GM18526 (cell line): ENCODE results near the gene RNF141.

Experiments
- POLR2A ChIP-seq: IDR thresholded peaks from 3 replicates; pipeline ENCODE4 v1.6.1; 2011; ENCODE audit not compliant: insufficient read length; ENCODE audit errors: extremely low read depth

RNF141 gene, protein sequence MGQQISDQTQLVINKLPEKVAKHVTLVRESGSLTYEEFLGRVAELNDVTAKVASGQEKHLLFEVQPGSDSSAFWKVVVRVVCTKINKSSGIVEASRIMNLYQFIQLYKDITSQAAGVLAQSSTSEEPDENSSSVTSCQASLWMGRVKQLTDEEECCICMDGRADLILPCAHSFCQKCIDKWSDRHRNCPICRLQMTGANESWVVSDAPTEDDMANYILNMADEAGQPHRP

DNA sequence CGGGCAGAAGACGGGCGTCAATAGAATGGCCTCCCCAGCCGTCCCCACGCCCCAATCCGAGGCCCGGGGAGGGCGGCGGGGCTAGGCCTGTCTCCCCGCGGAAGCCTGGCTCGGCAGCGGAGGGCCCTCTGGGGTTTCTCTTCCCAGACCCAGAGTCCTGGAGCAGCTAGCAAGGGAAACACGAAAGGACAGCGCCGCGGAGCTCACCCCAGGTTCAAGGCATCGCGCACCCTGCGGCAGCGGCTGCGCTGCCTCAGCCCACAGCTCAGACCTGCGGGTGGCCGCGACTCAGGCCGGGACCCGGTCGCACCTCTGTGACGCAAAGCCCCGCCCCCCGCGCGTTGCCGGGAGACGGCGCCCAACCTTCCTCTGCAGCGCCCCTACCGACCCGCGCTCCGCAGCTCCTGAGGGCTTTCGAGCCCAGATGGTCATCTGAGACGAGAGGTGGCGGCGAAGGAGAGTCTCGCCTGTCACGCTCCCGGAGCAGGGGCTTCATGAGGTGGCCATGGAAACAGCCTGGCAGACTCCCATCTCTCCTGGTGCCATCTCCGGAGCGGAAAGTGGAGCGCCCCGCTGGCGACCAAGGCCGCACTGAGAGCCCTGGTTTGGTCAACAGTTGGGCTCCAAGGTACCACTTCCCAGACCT is at the start of gene RNF141:
Gene RNF141 (minus strand): TSS at position 273 of the 646 bp plus-strand sequence. CDS start 7,029 bp downstream, outside the sequence.
- peak; percentile 93 for TF ChIP-seq POLR2A

DNA sequence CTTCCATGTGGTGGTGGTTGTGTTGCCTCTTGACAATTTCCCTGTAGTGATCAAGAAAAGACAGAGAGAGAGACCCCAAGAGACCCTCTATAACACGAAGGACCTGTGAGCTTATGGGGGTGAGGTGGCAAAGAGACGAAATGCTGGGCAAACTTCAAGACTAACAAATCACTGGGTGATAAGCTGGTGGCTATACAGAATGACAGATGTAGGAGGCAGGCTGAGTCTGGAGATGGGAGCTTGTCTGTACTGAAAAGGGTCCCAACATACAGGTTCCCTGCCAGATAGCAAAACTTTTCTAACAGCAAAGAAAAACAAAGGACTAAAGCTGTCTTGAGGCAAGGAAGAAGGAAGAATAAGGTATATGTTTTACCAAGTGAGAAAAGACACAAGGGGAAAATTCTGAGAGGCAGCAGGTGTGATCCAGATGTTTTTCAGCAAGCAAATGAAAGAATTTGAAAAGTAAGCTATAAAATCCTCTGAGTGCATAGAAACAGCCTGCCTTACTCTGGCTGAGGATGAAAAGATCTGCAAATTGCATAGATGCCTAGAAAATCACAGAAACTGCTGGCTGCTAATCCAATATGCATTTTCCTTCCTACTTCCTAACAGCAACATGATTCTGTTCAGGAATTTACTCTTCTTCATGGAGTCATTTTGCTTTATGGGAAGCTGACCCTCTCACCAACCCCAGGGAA is 49.4 kb upstream of the RNF141 start:
- TF ChIP-seq POLR2A, result no peak

DNA sequence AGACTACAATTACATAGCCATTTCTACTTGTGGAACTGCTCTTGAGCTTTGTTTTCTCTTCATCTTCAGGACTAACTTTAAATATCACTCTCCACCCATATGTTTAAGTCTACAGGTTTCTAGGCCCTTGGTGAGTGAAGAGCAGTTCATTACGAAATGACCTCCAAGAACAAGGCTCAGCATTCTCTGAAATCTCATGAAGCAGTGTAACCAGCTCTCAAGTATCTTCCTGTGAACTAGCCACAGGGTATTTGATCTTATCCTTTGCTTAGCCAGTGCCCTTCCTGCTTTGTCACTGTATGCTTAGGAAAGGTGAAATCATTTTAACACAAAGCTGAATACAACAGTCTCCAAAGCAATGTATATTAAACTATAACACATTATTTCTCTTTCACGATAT is 47.9 kb upstream of the RNF141 start:
- no peak for TF ChIP-seq POLR2A

DNA sequence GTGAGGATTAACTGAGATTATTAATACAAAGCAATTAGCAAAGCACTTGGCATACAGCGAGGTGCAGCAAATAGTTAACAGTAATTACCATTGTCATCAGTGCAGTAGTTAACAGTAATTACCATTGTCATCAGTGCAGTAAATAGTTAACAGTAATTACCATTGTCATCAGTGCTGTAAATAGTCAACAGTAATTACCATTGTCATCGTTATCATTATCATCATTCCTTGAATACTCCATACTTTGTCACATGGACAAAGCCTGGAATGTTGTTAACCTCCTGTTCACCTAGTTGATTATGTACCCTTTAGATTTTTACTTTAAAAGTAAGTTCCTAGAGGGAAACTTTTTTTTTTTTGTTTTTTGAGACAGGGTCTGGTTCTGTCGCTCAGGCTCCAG is 47.0 kb upstream of the RNF141 start:
- TF ChIP-seq POLR2A, result no peak

DNA sequence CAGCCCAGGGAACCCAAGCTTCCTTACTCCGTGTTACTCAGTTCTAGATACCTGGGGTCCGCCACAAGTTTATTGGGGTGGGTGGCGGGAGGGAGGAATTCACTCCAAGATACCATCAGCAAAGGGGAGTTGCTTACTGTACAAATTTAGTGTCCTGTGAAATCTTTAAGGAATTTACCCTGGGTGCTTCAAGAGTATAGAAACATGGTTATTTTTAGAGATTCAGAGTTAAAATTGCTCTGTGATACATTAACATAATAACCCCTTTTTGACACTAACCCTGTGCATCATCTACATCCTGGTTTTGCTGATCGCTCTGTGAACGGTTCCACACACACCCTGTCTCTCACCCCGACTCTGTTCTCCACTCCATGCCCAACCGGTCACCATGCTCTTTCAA is 46.4 kb upstream of the RNF141 start:
- TF ChIP-seq POLR2A, result no peak

DNA sequence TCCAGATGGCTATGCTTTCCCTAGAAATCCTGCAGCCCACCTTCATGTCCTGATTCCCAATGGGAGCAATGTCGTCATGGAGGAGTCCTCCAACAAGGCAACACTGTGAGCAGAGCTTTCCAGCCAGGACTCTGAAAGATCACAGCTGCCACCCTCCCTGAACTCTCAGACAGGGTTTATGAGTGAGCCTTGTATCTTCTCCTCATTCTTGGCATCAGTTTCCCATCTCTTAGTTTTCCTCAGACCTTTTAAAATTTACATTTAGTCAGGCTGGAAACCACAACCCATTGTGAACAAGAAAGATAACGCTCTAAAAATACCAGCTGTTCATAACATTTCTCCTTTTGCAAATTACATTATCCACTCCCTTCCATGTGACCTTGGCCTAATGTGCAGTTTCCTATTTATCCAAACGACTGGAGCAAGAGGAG is 43.1 kb upstream of the RNF141 start:
- no peak for TF ChIP-seq POLR2A

DNA sequence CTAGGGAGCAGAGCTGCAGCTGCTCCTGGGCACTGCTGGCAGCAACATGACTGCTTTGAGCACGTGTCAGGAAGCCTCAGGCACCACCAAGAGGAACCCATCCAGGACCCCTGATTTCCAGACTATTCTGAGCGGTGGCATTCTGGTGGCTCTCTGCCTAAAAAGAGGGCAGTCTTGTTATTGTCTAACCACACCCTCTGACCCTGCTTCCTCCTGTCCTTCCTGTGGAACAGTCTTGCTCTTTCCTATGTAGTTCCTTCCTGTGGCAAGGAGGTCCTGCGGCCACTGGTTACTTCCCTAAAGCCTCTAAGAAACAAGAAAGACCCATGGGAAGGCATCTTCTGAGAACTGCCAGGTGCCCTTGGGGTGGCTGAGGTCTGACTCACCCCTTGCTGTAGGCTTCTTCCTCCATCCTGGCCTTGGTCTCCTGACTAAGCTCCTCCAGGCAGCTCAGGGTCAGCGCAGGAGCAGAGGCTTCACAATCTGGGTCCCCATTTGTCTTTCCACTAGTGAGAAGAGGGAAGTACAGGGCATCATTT is 40.6 kb upstream of the RNF141 start:
- no peak for TF ChIP-seq POLR2A

DNA sequence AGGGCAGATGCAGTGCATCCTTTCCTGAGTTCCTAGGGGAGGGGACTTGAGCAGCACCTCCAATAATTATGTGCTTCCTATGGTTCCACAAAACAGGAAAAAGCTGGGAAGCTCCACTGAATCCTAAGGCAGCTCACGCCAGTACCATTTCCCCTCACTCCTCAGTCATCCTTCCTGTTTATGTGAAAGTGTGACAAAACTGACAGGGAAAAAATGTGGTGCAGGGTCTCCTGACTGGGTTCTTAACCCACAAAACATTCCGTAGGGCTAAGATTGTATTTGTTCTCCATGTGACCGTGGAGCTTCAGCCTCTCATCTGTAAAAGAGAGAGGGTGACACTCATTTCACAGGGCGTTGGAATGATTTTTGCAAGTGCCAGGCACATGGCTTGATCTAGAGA is 39.6 kb upstream of the RNF141 start:
- TF ChIP-seq POLR2A, result no peak

DNA sequence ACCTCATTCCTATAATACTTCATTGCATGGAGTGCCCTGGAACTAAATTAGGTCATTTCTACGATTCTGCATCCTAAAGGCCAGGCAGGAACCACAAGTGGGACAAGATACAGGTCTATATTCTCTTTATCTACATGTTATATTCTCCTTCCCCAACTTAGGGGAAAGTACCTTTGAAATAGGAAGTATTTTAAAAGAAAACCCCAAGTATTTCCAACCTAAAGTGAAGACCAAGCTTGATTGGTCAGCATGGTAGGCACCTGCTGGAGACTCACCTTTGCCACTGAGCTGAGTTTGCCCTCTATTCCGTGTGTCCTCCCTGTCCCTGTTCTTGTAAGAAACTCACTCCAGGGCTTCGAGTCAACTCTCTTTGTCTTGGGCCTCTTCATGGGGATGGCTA is 38.7 kb upstream of the RNF141 start:
- TF ChIP-seq POLR2A, result no peak

DNA sequence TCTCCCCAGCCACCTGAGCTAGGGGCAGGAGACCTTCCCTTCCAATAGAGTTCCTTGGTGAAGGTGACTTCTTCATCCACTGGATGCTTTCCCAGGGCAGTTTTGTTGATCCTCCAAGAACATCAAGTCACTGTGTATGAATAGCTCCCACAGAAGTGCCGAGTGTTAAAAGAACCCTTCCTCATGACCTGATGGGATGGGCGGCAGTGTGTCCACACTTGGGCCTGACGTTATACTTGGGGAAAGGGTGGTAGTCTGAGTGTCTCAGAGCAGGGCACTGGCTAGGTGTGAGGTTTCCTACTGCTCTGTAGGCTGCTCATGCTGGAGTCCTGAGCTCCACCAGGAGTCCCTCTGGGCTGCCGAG is 35.0 kb upstream of the RNF141 start:
- no peak for TF ChIP-seq POLR2A

DNA sequence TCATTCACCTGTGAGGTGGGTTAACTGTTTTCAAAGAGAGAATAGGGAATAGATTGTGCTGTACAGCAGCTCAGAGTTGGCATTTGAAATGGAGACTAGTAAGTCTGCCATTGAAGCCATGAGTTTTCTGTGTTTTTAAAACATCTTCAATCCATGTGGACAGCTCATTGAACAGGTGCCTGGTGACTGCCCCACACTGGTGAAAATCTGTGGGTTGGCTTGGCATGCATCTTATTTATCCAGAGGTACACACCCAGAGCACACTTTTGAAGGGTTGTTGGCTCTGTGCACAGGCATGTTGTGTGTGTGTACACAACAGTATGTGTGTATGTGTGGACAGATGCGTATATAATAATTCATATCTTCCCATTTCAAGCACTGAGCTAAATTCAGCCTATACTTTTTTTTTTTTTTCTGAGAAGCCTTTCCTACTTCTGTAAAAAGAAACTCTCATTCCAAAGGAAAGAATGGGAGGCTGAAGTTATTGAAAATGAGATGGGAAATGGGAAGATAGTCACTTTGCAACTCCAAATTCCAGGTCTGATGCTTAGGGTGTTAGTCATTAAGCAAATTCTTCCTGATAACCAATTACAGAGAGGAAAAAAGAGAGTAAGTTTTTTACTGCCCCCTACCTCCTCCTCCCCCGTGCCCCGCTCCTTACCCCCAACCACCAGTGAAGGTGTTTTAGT is 34.5 kb upstream of the RNF141 start:
- TF ChIP-seq POLR2A, result no peak

DNA sequence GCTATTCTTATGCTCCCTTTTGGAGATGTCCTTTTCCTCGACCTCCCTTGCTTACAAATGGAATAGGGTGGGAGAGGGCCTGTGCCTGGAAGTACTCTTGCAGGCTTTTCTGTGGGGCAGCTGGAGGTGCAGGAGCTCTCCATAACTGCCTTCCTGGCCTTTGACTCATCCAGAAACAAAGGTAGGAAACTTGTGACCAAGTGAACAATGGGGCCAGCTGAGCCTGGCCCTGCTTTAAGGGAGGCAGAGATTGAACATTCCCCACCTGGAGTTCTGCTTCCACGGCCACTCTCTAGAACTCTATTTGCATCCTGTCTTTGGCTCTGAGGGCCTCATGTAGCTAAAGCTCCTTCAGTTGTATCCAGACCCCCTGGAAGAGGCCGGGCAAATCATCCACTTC is 32.6 kb upstream of the RNF141 start:
- TF ChIP-seq POLR2A, result no peak

DNA sequence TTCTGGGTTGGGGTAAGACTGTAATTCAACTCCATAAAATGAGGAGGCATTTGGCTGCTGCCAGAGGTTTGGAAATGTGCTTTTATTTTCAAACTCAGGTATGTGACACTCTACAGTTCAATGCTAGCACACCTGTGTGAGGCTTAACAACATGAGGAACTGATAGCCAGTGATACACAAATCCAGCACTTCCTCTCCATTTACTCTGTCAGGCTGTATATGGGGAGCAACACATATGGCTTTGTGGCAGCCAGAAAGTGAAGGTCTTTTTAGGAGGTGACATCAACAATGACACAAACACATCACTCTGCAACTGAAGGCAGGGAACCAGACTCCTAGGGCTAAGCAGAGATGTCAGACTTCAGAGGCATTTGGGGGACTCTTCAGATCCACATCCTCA is 32.0 kb upstream of the RNF141 start:
- TF ChIP-seq POLR2A, result no peak

DNA sequence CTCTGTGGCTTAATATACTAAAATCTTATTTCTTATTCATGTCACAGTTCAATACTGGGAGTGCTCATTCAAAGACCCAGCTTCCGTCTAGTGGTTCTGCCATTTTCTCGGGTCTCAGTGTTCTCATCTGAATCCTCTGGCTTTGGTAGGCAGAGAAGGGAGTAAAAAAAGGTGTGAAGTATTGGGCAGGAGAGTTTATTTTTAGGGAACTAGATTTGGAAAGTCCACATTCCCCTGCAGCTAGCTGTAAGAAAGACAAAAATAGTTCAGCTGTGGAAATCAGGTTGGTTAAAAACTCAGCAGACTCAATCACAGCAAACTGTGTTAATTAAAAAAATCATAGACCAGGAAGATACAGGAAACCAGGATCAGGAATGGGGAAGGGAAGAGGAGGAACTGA is 31.5 kb upstream of the RNF141 start:
- no peak for TF ChIP-seq POLR2A

DNA sequence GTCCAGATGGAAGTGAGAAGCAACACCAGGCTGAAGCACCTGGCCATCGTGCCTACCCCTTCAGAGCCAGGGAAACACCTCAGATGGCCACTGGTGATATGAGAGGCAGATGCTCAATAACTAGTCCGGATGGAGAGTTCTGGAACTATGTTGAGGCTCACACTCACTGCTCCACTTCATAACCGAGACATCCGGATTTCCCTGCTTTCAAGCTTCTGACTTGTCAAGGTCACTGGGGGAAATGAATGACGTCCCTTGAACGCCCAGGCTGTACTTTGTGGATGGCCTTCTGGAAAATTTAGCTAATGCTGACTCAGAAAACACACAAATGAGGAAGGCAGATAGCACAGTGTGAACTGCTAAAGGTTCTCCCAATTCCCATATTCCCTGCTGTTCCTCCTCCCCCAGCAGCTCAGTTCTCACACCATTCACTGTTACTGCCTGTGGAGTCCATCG is 27.5 kb upstream of the RNF141 start, which contains the start of gene LYVE1:
Gene LYVE1 (minus strand): TSS at position 180 of the 456 bp plus-strand sequence. CDS start 133 bp downstream, at position 47.
- TF ChIP-seq POLR2A, result no peak
